NT2/D1 (cell line): ENCODE measurements around the gene CHTOP.

ENCODE experiments used
- SUZ12 ChIP-seq: IDR thresholded peaks from 2 replicates; pipeline ENCODE4 v1.6.1; 2011; ENCODE audit not compliant: insufficient read length, insufficient read depth; ENCODE audit errors: extremely low read depth
- YY1 ChIP-seq: IDR thresholded peaks from 2 replicates; pipeline ENCODE4 v1.6.1; 2011; ENCODE audit not compliant: insufficient read length, insufficient read depth
- ZNF274 ChIP-seq: IDR thresholded peaks from 2 replicates; pipeline ENCODE4 v1.6.1; 2011; ENCODE audit warnings: mild to moderate bottlenecking, low read depth, low read length

GRCh38 chr1:153688736-153689328 lies 55.0 kb downstream of the CHTOP start:
- no peak for TF ChIP-seq SUZ12
- TF ChIP-seq YY1, result no peak
- TF ChIP-seq ZNF274, result no peak
